Measurements from ENCODE around the gene RPL13A.

RPL13A gene

DNA sequence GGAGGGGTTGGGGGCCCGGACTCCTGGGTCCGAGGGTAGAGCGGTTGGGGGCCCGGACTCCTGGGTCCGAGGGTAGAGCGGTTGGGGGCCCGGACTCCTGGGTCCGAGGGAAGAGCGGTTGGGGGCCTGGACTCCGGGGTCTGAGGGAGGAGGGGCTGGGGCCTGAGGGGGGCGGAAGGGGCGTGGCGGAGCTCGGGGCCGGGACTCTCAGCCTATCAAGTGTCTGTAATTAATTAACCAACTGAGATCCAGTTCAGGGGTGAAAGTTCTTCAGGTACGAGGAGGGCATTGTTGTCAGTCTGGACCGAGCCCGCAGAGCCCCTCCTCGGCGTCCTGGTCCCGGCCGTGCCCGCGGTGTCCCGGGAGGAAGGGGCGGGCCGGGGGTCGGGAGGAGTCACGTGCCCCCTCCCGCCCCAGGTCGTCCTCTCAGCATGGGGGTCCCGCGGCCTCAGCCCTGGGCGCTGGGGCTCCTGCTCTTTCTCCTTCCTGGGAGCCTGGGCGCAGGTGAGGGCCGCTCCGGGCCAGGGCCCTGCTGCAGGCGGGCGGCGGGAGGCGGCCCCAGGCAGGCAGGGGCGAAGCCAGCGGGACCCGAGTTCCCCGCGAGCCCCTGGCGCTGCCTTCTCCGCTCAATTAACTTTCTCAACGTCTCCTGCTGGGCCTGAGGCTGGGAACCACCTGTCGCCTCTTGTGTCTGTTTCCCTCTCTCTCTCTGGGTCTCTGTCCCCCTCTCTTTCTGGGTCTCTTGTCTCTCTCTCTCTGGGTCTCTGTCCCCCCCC is 25.8 kb downstream of the RPL13A start:
- DNase-seq, result peak; percentile 7

DNA sequence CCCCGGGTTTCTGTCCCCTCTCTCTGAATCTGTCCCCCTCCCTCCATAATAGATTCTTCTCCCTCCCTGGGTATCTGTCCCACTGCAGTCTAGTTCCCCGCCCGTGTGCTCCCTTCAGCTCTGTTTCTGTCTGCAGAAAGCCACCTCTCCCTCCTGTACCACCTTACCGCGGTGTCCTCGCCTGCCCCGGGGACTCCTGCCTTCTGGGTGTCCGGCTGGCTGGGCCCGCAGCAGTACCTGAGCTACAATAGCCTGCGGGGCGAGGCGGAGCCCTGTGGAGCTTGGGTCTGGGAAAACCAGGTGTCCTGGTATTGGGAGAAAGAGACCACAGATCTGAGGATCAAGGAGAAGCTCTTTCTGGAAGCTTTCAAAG is 26.3 kb downstream of the RPL13A start:
- DNase-seq, result no peak

- no peak for DNase-seq
Measured at GRCh38 chr19:49514151-49514550, 26.7 kb downstream of the RPL13A start.

- no peak for DNase-seq
Measured at GRCh38 chr19:49515767-49516166, 28.4 kb downstream of the RPL13A start.

GRCh38 chr19:49518033-49518432 is 30.6 kb downstream of the RPL13A start:
- no peak for DNase-seq

DNA sequence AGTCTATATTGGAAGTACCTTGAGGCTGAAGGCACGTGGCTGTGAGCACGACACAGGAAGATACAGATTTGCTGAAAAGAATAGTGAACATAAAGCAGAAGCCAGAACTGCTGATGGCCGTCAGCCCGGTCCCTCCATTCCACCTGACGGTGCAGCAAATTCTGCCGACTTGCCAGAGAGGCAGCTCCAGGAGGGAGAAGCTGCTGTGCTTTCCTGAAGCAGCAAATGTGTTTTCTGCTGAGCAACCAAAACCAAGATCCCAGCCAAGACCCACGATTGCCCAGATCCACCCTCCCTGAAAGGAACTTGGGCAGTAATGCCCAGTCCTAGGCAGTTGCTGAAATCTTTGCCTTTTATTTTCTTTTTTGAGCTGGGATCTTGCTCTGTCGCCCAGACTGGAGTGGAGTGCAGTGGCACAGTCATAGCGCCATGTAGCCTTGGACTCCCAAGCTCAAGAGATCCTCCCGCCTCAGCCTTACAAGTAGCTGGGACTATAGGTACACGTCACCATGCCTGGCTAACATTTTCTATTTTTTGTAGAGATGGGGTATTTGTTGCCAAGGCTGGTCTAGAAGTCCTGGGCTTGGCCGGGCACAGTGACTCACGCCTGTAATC is 33.4 kb downstream of the RPL13A start:
- no peak for DNase-seq

GRCh38 chr19:49524812-49525455 is 37.5 kb downstream of the RPL13A start:
- no peak for DNase-seq

GRCh38 chr19:49528211-49528771 is 40.9 kb downstream of the RPL13A start:
- DNase-seq, result no peak

- no peak for DNase-seq
Measured at GRCh38 chr19:49530708-49531107, 43.3 kb downstream of the RPL13A start.

DNA sequence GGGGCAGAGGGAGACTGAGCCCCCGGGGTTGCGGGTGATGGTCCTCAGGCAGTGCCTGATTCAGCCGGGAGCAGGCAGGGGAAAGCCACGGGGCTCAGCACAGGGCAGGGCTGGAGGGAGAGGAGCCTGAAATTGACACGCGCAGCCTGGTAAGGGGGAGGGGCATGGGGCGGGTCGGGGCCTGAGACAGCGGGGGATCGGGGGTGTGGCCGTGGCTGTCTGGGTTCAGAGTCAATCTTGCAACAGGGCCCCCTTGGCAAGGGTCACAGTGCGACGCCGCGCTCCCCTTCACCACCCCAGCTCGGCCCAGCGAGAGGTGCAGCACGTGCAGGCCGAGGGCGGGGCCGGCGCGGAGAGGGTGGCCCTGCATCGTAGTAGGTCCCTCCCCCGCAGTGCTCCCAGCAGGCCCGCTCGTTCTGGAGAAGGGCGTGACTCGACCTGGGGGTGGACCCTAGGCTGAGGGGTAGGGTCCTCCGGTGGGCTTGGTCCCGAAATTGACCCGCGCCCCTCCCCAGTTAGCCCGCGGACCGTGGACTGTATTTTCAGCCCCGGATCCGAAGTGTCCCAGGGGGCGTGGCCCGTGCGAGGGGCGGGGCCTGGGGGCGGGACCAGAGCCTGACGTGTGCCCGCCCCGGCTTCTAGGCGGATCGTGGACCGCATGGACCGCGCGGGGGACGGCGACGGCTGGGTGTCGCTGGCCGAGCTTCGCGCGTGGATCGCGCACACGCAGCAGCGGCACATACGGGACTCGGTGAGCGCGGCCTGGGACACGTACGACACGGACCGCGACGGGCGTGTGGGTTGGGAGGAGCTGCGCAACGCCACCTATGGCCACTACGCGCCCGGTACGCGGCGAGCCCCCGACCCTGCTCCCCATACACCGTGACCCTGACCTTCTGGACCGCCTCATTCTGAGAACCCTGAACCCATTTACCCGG is 46.4 kb downstream of the RPL13A start:
- DNase-seq, result peak; percentile 47

GRCh38 chr19:49534632-49535385 is 47.4 kb downstream of the RPL13A start:
- no peak for DNase-seq

DNA sequence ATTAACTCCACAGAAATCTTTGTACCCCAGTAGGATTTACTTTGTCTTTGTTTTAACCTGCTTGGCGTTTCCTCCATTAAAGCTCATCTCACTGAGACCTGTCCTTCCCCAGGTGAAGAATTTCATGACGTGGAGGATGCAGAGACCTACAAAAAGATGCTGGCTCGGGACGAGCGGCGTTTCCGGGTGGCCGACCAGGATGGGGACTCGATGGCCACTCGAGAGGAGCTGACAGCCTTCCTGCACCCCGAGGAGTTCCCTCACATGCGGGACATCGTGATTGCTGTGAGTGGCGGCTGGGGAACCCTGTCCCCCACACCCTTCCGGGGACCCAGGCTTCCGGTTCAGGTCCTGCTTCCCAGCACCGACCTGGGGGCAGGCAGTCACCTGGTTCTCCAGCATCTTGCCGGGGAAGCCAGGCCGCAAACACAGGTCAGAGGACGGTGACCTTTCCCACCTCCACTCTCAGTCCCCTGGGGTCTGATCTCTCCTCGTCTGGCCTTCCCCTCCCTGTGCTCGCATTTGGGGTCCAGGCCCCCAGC is 49.6 kb downstream of the RPL13A start:
- no peak for DNase-seq

GRCh38 chr19:49538643-49539042 is 51.2 kb downstream of the RPL13A start:
- no peak for DNase-seq

DNA sequence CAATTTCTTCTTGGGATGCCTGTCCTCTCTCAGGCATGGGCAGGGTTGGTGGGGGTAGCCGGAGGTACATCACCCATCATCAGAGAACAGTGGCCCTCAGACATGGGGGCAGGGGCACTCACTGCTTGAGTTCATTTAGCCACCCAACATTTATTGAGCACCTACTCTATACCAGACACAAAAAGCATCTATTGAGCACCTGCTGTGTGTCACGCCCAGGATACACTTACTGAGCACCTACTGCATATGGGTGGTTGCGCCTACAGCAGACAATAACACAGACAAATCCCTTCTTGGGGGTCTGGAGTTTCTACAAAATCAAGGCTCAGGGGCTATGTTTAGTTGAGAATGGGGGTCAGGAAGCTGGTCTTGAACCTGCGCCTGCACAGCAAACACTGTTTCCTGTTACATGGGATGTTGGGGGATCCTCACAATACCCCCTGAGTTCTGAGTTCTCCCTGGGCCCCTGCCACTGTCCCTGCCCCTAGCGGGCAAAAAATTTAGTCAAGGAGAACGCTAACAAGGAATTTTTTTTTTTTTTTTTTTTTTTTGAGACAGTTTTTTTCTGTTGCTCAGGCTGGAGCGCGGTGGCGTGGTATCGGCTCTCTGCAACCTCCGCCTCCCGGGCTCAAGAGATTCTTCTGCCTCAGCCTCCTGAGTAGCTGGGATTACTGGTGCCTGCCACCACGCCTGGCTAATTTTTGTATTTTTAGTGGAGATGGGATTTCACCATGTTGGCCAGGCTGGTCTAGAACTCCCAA is 52.0 kb downstream of the RPL13A start:
- DNase-seq, result no peak

All from NCI-H774 (cell line).